Heart left ventricle (tissue), 13 donors: ENCODE data around the gene SEC14L5.

Experiments
- POLR2A ChIP-seq, 2 donors: fragments of 450-650 bp; IDR thresholded peaks; one replicate each; pipeline ENCODE4 v1.6.1; 2017; ENCODE audit warnings: antibody characterized with exemption in 2 of 2, mild to moderate bottlenecking in 2 of 2, moderate library complexity in 2 of 2
- TF ChIP-seq, protein P1 (sequence below), 12 donors: fragments of 200-600 bp; sonication (generic) in 4 of 12; IDR thresholded peaks; one replicate each; pipeline versions ENCODE4 v1.5.0 to v1.8.0; 2018 to 2022; ENCODE audit warnings: antibody characterized with exemption in 12 of 12, mild to moderate bottlenecking in 5 of 12
- donor health status: ischemic (EF 13 %, LVEDD 7.1; RV severe dilation, severe dysfunction).
- donor health status: DM: no; HTN: yes; CAD: no.
- donor health status: DM: no; HTN: no; CAD: no.
- donor health status: ischemic (EF 25% LVEDD 6.9; RV normal size, moderate dysfunction).
- donor health status: ischemic (EF 25% LVEDD 5.7; RV mildly dilated, moderate dysfunction).
- donor health status: ischemic (EF 35%, LVEDD 5.7; RV mildly dilated, moderate dysfunction).
- donor health status: nonischemic (EF 11% LVEDD 7.7; RV severe dilation, severe dysfunction).
- donor health status: DM: yes; HTN: yes; CAD: no.
- donor health status: PGD.
- donor health status: ischemic (EF 29% LVEDD 5.4; RV normal size, mild dysfunction).
- donor health status: nonischemic (EF 23%, LVEDD 6.1; RV moderate dilation, normal function).

DNA sequence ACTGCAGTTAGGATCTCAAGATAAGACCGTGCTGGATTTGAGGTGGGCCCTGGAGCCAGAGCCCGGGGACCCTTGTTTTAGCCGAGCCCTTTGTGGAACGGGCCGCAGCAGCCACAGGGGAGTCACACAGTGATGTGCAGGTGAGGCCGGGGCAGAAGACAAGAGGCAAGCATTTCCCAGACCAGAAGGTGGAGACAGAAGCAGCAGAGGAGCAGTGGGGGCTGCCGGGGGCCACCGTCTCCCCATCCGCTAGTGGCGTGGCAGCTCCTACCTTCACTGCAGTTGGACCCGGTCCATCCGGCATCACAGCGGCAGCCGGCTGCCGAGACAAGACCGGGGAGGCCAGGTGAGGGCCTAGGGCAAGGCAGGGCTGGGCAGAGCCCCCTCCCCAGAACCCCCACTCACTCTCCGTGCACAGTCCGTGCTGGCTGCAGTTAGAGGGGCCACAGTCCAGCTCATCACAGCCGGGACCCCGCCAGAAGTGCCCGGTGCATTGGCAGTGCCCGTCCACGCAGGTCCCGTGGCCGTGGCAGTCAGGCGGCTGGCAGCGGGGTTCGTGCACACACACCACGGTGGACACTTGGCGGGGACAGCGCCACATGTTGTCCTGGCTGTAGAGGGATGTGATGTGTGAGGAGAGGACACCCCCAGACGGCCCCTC, 69.6 kb downstream of the SEC14L5 start:
- no peak for TF ChIP-seq POLR2A (IDR thresholded peaks at IDR 0.05)
- TF ChIP-seq, protein P1, sequence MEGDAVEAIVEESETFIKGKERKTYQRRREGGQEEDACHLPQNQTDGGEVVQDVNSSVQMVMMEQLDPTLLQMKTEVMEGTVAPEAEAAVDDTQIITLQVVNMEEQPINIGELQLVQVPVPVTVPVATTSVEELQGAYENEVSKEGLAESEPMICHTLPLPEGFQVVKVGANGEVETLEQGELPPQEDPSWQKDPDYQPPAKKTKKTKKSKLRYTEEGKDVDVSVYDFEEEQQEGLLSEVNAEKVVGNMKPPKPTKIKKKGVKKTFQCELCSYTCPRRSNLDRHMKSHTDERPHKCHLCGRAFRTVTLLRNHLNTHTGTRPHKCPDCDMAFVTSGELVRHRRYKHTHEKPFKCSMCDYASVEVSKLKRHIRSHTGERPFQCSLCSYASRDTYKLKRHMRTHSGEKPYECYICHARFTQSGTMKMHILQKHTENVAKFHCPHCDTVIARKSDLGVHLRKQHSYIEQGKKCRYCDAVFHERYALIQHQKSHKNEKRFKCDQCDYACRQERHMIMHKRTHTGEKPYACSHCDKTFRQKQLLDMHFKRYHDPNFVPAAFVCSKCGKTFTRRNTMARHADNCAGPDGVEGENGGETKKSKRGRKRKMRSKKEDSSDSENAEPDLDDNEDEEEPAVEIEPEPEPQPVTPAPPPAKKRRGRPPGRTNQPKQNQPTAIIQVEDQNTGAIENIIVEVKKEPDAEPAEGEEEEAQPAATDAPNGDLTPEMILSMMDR (IDR thresholded peaks at IDR 0.05) = no peak
